Measurements from ENCODE around the gene CD6.

CD6 gene

DNA sequence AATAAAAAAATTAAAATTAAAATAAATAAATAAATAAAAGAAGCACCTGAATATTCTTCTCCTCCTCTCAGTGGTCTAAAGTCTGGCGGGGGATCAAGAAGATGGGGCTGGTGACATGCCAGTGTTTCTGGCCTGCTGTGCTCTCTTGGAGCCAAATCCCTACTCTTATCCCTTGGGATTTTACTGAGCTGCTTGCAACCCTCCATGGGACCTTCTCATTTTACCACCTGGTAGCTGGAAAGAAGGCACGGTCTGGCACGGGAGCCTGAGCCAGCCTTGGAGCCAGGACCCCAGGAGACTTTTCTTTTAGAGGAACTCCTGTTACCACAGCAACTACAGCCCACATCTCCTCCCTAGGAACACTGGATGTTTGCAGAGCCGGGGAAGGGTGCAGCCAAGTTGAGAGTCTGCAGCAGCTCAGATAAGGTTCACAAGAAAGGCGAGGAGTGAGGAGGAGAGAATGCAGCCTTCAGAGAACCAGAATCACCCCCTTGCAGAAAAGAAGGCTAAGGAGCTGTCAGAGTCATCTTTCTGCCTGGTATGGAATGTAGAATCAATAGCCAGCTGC, 21.4 kb downstream of the CD6 start:
- TF ChIP-seq EZH2phosphoT487 (IDR thresholded peaks at IDR 0.05; ENCODE audit: borderline replicate concordance, low read length), result no peak
- TF ChIP-seq, protein P1, sequence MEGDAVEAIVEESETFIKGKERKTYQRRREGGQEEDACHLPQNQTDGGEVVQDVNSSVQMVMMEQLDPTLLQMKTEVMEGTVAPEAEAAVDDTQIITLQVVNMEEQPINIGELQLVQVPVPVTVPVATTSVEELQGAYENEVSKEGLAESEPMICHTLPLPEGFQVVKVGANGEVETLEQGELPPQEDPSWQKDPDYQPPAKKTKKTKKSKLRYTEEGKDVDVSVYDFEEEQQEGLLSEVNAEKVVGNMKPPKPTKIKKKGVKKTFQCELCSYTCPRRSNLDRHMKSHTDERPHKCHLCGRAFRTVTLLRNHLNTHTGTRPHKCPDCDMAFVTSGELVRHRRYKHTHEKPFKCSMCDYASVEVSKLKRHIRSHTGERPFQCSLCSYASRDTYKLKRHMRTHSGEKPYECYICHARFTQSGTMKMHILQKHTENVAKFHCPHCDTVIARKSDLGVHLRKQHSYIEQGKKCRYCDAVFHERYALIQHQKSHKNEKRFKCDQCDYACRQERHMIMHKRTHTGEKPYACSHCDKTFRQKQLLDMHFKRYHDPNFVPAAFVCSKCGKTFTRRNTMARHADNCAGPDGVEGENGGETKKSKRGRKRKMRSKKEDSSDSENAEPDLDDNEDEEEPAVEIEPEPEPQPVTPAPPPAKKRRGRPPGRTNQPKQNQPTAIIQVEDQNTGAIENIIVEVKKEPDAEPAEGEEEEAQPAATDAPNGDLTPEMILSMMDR (IDR thresholded peaks at IDR 0.05; ENCODE audit: low read depth, low read length, poor library complexity, severe bottlenecking), result no peak
- no peaks in the 10 kb centered on the region for H3F3A ChIP-seq (ENCODE audit: control insufficient read depth, insufficient read depth)
- no peaks in the 10 kb centered on the region for H3K9me3 ChIP-seq (ENCODE audit: control insufficient read depth, insufficient read depth, low read length)
- no peaks in the 10 kb centered on the region for H3K36me3 ChIP-seq (ENCODE audit: control insufficient read depth, low read length)
- H4K20me1 ChIP-seq (ENCODE audit: control insufficient read depth, insufficient read depth, low read depth, low read length), result no peaks in the 10 kb centered on the region
- peaks cover 8% of the 10 kb centered on the region for H3K27me3 ChIP-seq (ENCODE audit: control insufficient read depth, low read length)
- H3K4me2 ChIP-seq (ENCODE audit: low read length), result no peak overlapping the region
- no peaks in the 10 kb centered on the region for H3K9me2 ChIP-seq (replicated peaks; ENCODE audit: control insufficient read depth, low read length)
- H3K4me1 ChIP-seq (ENCODE audit: control insufficient read depth, low read length), result peaks cover 12% of the 10 kb centered on the region
- no peak overlapping the region for H3K4me3 ChIP-seq (ENCODE audit: low read length)
- H3K79me2 ChIP-seq (ENCODE audit: control insufficient read depth, low read length), result no peaks in the 10 kb centered on the region
- no peak overlapping the region for H3K27ac ChIP-seq (ENCODE audit: low read depth, low read length)

DNA sequence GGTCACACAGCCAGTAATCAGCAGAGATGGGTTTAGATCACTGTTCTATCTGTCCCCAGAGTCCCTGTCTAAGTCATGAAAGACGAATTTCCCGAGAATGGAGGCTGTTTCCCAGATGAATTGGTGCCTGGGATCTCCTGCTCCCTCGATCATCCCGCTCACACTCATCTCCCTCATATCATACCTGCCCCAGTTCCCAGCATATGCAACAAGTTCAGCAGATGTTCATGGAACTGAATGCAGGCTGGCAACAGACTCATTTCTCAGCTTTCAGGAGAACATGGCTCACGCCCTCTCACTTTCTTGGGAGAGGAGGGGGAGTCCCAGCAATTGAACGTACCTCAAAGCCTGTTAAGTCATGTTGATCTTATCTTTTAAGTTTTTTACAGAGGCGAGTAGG, 22.1 kb downstream of the CD6 start:
- Histone ChIP-seq H3K4me2 (ENCODE audit: low read length) (no peak overlapping the region), H3K4me3 (ENCODE audit: low read length) (no peak overlapping the region), H3K4me1 (ENCODE audit: control insufficient read depth, low read length) (peaks cover 12% of the 10 kb centered on the region), H3K27ac (ENCODE audit: low read depth, low read length) (no peak overlapping the region), H3K9me3 (ENCODE audit: control insufficient read depth, insufficient read depth, low read length) (no peaks in the 10 kb centered on the region), H3F3A (ENCODE audit: control insufficient read depth, insufficient read depth) (no peaks in the 10 kb centered on the region), H3K79me2 (ENCODE audit: control insufficient read depth, low read length) (no peaks in the 10 kb centered on the region), H3K9me2 (replicated peaks; ENCODE audit: control insufficient read depth, low read length) (no peaks in the 10 kb centered on the region), H3K36me3 (ENCODE audit: control insufficient read depth, low read length) (no peaks in the 10 kb centered on the region), H4K20me1 (ENCODE audit: control insufficient read depth, insufficient read depth, low read depth, low read length) (no peaks in the 10 kb centered on the region), H3K27me3 (ENCODE audit: control insufficient read depth, low read length) (peaks cover 8% of the 10 kb centered on the region)
- TF ChIP-seq EZH2phosphoT487 (IDR thresholded peaks at IDR 0.05; ENCODE audit: borderline replicate concordance, low read length), result no peak
- TF ChIP-seq, protein P1 (IDR thresholded peaks at IDR 0.05; ENCODE audit: low read depth, low read length, poor library complexity, severe bottlenecking), result no peak

DNA sequence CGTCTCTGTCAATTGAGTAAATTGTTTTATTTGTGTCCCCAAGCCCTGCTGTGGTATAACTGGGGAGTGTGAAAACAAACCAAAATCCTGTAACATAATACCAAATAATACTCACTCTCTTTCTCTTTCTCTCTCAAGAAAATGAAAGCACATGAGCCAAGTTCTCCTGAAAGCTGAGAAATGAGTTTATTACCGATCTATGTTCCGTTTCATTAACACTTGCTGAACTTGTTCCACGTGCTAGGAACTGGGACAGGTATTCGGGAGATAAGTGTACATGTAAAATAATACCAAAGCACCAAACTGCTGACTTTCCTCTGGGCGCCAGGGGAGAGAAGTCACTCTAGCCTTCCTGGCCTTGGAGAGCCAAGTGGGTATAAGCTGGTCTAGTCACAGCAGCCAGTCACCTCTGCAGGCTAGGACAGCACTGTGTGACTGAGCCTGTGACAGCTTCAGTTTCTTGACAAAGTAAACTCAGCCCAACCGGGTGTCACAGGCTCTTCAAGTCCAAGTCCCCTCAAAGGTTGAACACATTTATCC, 23.1 kb downstream of the CD6 start:
- peaks cover 8% of the 10 kb centered on the region for H3K27me3 ChIP-seq (ENCODE audit: control insufficient read depth, low read length)
- H3K79me2 ChIP-seq (ENCODE audit: control insufficient read depth, low read length), result no peaks in the 10 kb centered on the region
- no peak overlapping the region for H3K27ac ChIP-seq (ENCODE audit: low read depth, low read length)
- no peak overlapping the region for H3K4me2 ChIP-seq (ENCODE audit: low read length)
- H4K20me1 ChIP-seq (ENCODE audit: control insufficient read depth, insufficient read depth, low read depth, low read length), result no peaks in the 10 kb centered on the region
- TF ChIP-seq EZH2phosphoT487 (IDR thresholded peaks at IDR 0.05; ENCODE audit: borderline replicate concordance, low read length), result no peak
- TF ChIP-seq, protein P1 (IDR thresholded peaks at IDR 0.05; ENCODE audit: low read depth, low read length, poor library complexity, severe bottlenecking), result no peak
- no peaks in the 10 kb centered on the region for H3K9me2 ChIP-seq (replicated peaks; ENCODE audit: control insufficient read depth, low read length)
- H3K36me3 ChIP-seq (ENCODE audit: control insufficient read depth, low read length), result no peaks in the 10 kb centered on the region
- no peaks in the 10 kb centered on the region for H3K9me3 ChIP-seq (ENCODE audit: control insufficient read depth, insufficient read depth, low read length)
- H3F3A ChIP-seq (ENCODE audit: control insufficient read depth, insufficient read depth), result no peaks in the 10 kb centered on the region
- H3K4me1 ChIP-seq (ENCODE audit: control insufficient read depth, low read length), result peaks cover 2% of the 10 kb centered on the region
- no peak overlapping the region for H3K4me3 ChIP-seq (ENCODE audit: low read length)
